Tibial artery (tissue), 4 donors: ENCODE measurements around the gene POLR1H.
"Not testable (repeated sequence)": the region's sequence is repeated elsewhere in the genome, so short reads cannot be mapped to it uniquely, and the experiment has no call there.

Source experiments
- DNase-seq, 2 donors: peaks; one replicate each; pipeline ENCODE4 v3.0.0-alpha.2; 2019
- H3K27ac ChIP-seq, 2 donors: fragments of 200-600 bp; sonication (generic) in 1 of 2; 1 replicate in 1 of 2; 2 replicates in 1 of 2; pipeline ENCODE4 v1.5.1; 2018 to 2019; ENCODE audit warnings: mild to moderate bottlenecking in 1 of 2
- H3K27me3 ChIP-seq, 2 donors: fragments of 200-600 bp; sonication (generic) in 1 of 2; one replicate each; pipeline versions ENCODE4 v1.5.1 to v1.6.0; 2016 to 2019
- H3K36me3 ChIP-seq, 3 donors: fragments of 200-600 bp; sonication (generic) in 2 of 3; one replicate each; pipeline ENCODE4 v1.5.1; 2016 to 2019; ENCODE audit warnings: mild to moderate bottlenecking in 2 of 3
- H3K4me1 ChIP-seq, 4 donors: fragments of 200-600 bp; sonication (generic) in 2 of 4; 1 replicate in 3 of 4; 2 replicates in 1 of 4; pipeline ENCODE4 v1.5.1; 2016 to 2019
- H3K4me3 ChIP-seq, 2 donors: fragments of 200-600 bp; sonication (generic) in 1 of 2; 1 replicate in 1 of 2; 2 replicates in 1 of 2; pipeline ENCODE4 v1.5.1; 2018 to 2019; ENCODE audit warnings: mild to moderate bottlenecking in 2 of 2
- H3K9me3 ChIP-seq, 3 donors: fragments of 200-600 bp; sonication (generic) in 1 of 3; one replicate each; pipeline ENCODE4 v1.5.1; 2016 to 2019
- CTCF ChIP-seq, 2 experiments: fragments of 200-600 bp in 1 of 2; fragments of 450-650 bp in 1 of 2; IDR thresholded peaks; one replicate each; pipeline ENCODE4 v1.5.1; 2017 to 2019; ENCODE audit warnings: antibody characterized with exemption in 2 of 2, mild to moderate bottlenecking in 1 of 2, moderate library complexity in 1 of 2
- intact Hi-C: fragments of 100-400 bp; cut with DNase I; formaldehyde crosslinking; loops from one replicate; pipeline ENCODE4 v1.15.0; 2023; ENCODE audit warnings: low total_unique reads

POLR1H gene

GRCh38 chr6:30025186-30025585 lies 35.9 kb upstream of the POLR1H start:
- Histone ChIP-seq H3K36me3 (no peaks in the 10 kb centered on the region), H3K9me3 (no peaks in the 10 kb centered on the region), H3K4me3 (no peak overlapping the region), H3K27me3 (no peaks in the 10 kb centered on the region), H3K4me1 (no peaks in the 10 kb centered on the region), H3K27ac (no peak overlapping the region)
- DNase-seq, result no peak
- intact Hi-C loops, result no loop called here
- no peak for TF ChIP-seq CTCF (IDR thresholded peaks at IDR 0.05)

GRCh38 chr6:30029588-30029987 lies 31.5 kb upstream of the POLR1H start:
- Histone ChIP-seq H3K27ac (no peak overlapping the region), H3K27me3 (no peaks in the 10 kb centered on the region), H3K9me3 (no peaks in the 10 kb centered on the region), H3K4me1 (no peaks in the 10 kb centered on the region), H3K4me3 (no peak overlapping the region), H3K36me3 (peaks cover 0 to 9% (median 0%) of the 10 kb centered on the region in 3 donors)
- DNase-seq, result no peak
- TF ChIP-seq CTCF (IDR thresholded peaks at IDR 0.05), result no peak
- intact Hi-C loops, result no loop called here

GRCh38 chr6:30031381-30031780 lies 29.7 kb upstream of the POLR1H start:
- no peak overlapping the region for H3K27ac ChIP-seq

GRCh38 chr6:30033440-30033839 lies 27.6 kb upstream of the POLR1H start:
- H3K27ac ChIP-seq, H3K27me3 ChIP-seq, H3K4me1 ChIP-seq, DNase-seq, H3K4me3 ChIP-seq, H3K36me3 ChIP-seq, intact Hi-C loops, H3K9me3 ChIP-seq: not testable (repeated sequence)

More at GRCh38 chr6:30031381-30031780, 29.7 kb upstream of the POLR1H start:
- TF ChIP-seq CTCF (IDR thresholded peaks at IDR 0.05), result no peak
- Histone ChIP-seq H3K4me1 (no peaks in the 10 kb centered on the region), H3K4me3 (no peak overlapping the region), H3K9me3 (no peaks in the 10 kb centered on the region), H3K36me3 (peaks cover 0 to 9% (median 0%) of the 10 kb centered on the region in 3 donors), H3K27me3 (no peaks in the 10 kb centered on the region)
- DNase-seq, result no peak
- intact Hi-C loops, result no loop called here

- no peak overlapping the region for H3K4me3 ChIP-seq
- TF ChIP-seq CTCF (IDR thresholded peaks at IDR 0.05), result no peak
- H3K9me3 ChIP-seq, result no peaks in the 10 kb centered on the region
- DNase-seq, result no peak
- no peaks in the 10 kb centered on the region for H3K27me3 ChIP-seq
- no peak overlapping the region for H3K27ac ChIP-seq
- peaks cover 0 to 9% (median 0%) of the 10 kb centered on the region in 3 donors for H3K36me3 ChIP-seq
- no peaks in the 10 kb centered on the region for H3K4me1 ChIP-seq
- intact Hi-C loops, result no loop called here
These were observed 25.3 kb upstream of the POLR1H start for GRCh38 chr6:30035784-30036183.

- no peaks in the 10 kb centered on the region for H3K4me1 ChIP-seq
- TF ChIP-seq CTCF (IDR thresholded peaks at IDR 0.05), result peak; percentile 15 to 18
- no peak overlapping the region for H3K4me3 ChIP-seq
- intact Hi-C loops, result no loop called here
- no peak for DNase-seq
- H3K36me3 ChIP-seq, result peaks cover 0 to 7% (median 0%) of the 10 kb centered on the region in 3 donors
- H3K9me3 ChIP-seq, result no peaks in the 10 kb centered on the region
- H3K27ac ChIP-seq, result no peak overlapping the region
- H3K27me3 ChIP-seq, result no peaks in the 10 kb centered on the region
These were observed 23.8 kb upstream of the POLR1H start for GRCh38 chr6:30037182-30037788.
